CD14-positive monocyte (primary cell): ENCODE data around the gene PAM. TPM values are rescaled to one million over a fixed set of nuclear protein-coding genes. Genes with fewer than 3 reads are reported as not detected.

Experiments used
- DNase-seq, 3 donors: peaks; one replicate each; pipeline ENCODE4 v3.0.0-alpha.2; 2011 to 2022
- H2AFZ ChIP-seq: 2 replicates; pipeline ENCODE4 v1.6.0; 2012; ENCODE audit warnings: mild to moderate bottlenecking, low read depth, low read length, inconsistent platforms; ENCODE audit not compliant: insufficient read depth, poor library complexity, severe bottlenecking
- H3K27ac ChIP-seq, 2 donors: 1 replicate in 1 of 2; 2 replicates in 1 of 2; pipeline ENCODE4 v1.5.1; 2012 to 2013; ENCODE audit warnings: low read length in 2 of 2, control low read depth in 1 of 2, inconsistent platforms in 1 of 2, low read depth in 1 of 2, mild to moderate bottlenecking in 1 of 2
- H3K27me3 ChIP-seq, 2 donors: one replicate each; pipeline versions ENCODE4 v1.6.0 to v1.6.1; 2011 to 2013; ENCODE audit warnings: low read length in 2 of 2; ENCODE audit not compliant: control insufficient read depth in 2 of 2, insufficient read depth in 2 of 2
- H3K36me3 ChIP-seq, 2 donors: replicated peaks in 1 of 2; 1 replicate in 1 of 2; 2 replicates in 1 of 2; pipeline versions ENCODE4 v1.5.1 to v1.6.1; 2012 to 2013; ENCODE audit warnings: low read length in 2 of 2, control low read depth in 1 of 2, inconsistent platforms in 1 of 2, mild to moderate bottlenecking in 1 of 2; ENCODE audit not compliant: insufficient read depth in 2 of 2, control insufficient read depth in 1 of 2
- H3K4me1 ChIP-seq, 2 donors: 1 replicate in 1 of 2; 2 replicates in 1 of 2; pipeline versions ENCODE4 v1.5.1 to v1.6.1; 2012 to 2013; ENCODE audit warnings: low read length in 2 of 2, control low read depth in 1 of 2, inconsistent platforms in 1 of 2, mild to moderate bottlenecking in 1 of 2, moderate library complexity in 1 of 2; ENCODE audit not compliant: insufficient read depth in 2 of 2, control insufficient read depth in 1 of 2
- H3K4me2 ChIP-seq: replicated peaks from 2 replicates; pipeline ENCODE3; 2012; ENCODE audit warnings: low read length, moderate library complexity, mild to moderate bottlenecking; ENCODE audit not compliant: poor library complexity, severe bottlenecking; ENCODE audit errors: extremely low read depth
- H3K4me3 ChIP-seq, 3 experiments: fragments of 200-600 bp in 1 of 3; sonication (generic) in 1 of 3; replicated peaks in 1 of 3; 1 replicate in 2 of 3; 2 replicates in 1 of 3; pipeline ENCODE4 v1.5.1; 2011 to 2013; ENCODE audit warnings: low read length in 3 of 3, mild to moderate bottlenecking in 3 of 3, control low read depth in 2 of 3, low read depth in 2 of 3, inconsistent platforms in 1 of 3, moderate library complexity in 1 of 3
- H3K79me2 ChIP-seq: 2 replicates; pipeline ENCODE4 v1.6.0; 2012; ENCODE audit warnings: mild to moderate bottlenecking, control low read depth, inconsistent platforms, low read length, moderate library complexity; ENCODE audit not compliant: insufficient read depth
- H3K9ac ChIP-seq: 2 replicates; pipeline ENCODE4 v1.6.0; 2017; ENCODE audit warnings: low read length, mild to moderate bottlenecking; ENCODE audit not compliant: insufficient read depth, poor library complexity, severe bottlenecking
- H3K9me3 ChIP-seq, 2 donors: replicated peaks in 1 of 2; 1 replicate in 1 of 2; 2 replicates in 1 of 2; pipeline versions ENCODE4 v1.5.1 to v1.6.1; 2012 to 2013; ENCODE audit warnings: low read length in 2 of 2, control low read depth in 1 of 2; ENCODE audit not compliant: control insufficient read depth in 1 of 2, insufficient read depth in 1 of 2
- H4K20me1 ChIP-seq: 2 replicates; pipeline ENCODE4 v1.6.0; 2012; ENCODE audit warnings: mild to moderate bottlenecking, low read length, control low read depth, moderate library complexity; ENCODE audit not compliant: insufficient read depth
- H3K27ac Mint-ChIP-seq, 7 donors: one replicate each; pipeline ENCODE4 v1.8.0; 2020; ENCODE audit warnings: mild to moderate bottlenecking in 7 of 7, mixed read lengths in 7 of 7, moderate library complexity in 6 of 7, inconsistent platforms in 2 of 7
- H3K27me3 Mint-ChIP-seq, 3 donors: one replicate each; pipeline ENCODE4 v1.8.0; 2021 to 2022; ENCODE audit warnings: low read depth in 3 of 3, mild to moderate bottlenecking in 3 of 3, mixed read lengths in 3 of 3, moderate library complexity in 3 of 3, inconsistent platforms in 1 of 3
- H3K36me3 Mint-ChIP-seq, 2 donors: one replicate each; pipeline ENCODE4 v1.8.0; 2020; ENCODE audit warnings: mixed read lengths in 2 of 2, inconsistent platforms in 1 of 2, mild to moderate bottlenecking in 1 of 2
- H3K4me1 Mint-ChIP-seq: one replicate; pipeline ENCODE4 v1.8.0; 2020; ENCODE audit warnings: mild to moderate bottlenecking, mixed read lengths
- H3K4me3 Mint-ChIP-seq, 2 donors: one replicate each; pipeline ENCODE4 v1.8.0; 2020; ENCODE audit warnings: mild to moderate bottlenecking in 2 of 2, mixed read lengths in 2 of 2, moderate library complexity in 1 of 2
- H3K9me3 Mint-ChIP-seq, 7 donors: one replicate each; pipeline ENCODE4 v1.8.0; 2020 to 2022; ENCODE audit warnings: mixed read lengths in 7 of 7, mild to moderate bottlenecking in 6 of 7, moderate library complexity in 6 of 7, inconsistent platforms in 2 of 7
- CTCF ChIP-seq: fragments of 200-600 bp; IDR thresholded peaks from one replicate; pipeline ENCODE4 v1.8.0; 2022; ENCODE audit warnings: antibody characterized with exemption, mild to moderate bottlenecking
- WGBS: methylation state at CpG from one replicate; pipeline ENCODE4 v1.1.5; 2013; ENCODE audit warnings: missing lambda C conversion rate; ENCODE audit not compliant: insufficient coverage; 5-methylcytosine and 5-hydroxymethylcytosine counted together
- intact Hi-C, 2 donors: fragments of 100-400 bp; cut with micrococcal nuclease; formaldehyde crosslinking; loops; one replicate each; pipeline versions ENCODE4 v1.15.0 to v1.15.1; 2023
- polyA plus RNA-seq, 3 donors: library from polyadenylated mRNA; depleted of rRNA in 1 of 3; unstranded in 2 of 3; stranded (reverse) in 1 of 3; fragments of 300-500 nt in 2 of 3; fragments of >200 nt in 1 of 3; fragmentation: Illumina TruSeq in 2 of 3; gene quantifications; 1 replicate in 2 of 3; 2 replicates in 1 of 3; pipeline ENCODE4 v1.2.3, GENCODE V29; 2012 to 2021

The PAM gene
- polyA plus RNA-seq, 3 donors = 11.8 to 27.4 (median 12.8) TPM

GRCh38 chr5:102715082-102715807, 39.9 kb upstream of the PAM start:
- Mint-ChIP-seq H3K4me1 (peaks cover 6% of the 10 kb centered on the region), H3K36me3 (no peaks in the 10 kb centered on the region), H3K27ac (no peak overlapping the region), H3K9me3 (peaks cover 0 to 3% (median 0%) of the 10 kb centered on the region in 7 donors), H3K27me3 (peaks cover 0 to 2% (median 0%) of the 10 kb centered on the region in 3 donors), H3K4me3 (no peak overlapping the region)
- Histone ChIP-seq H3K4me2 (no peak overlapping the region), H3K79me2 (no peaks in the 10 kb centered on the region), H4K20me1 (no peaks in the 10 kb centered on the region), H3K27me3 (no peaks in the 10 kb centered on the region), H3K36me3 (no peaks in the 10 kb centered on the region), H3K27ac (no peak overlapping the region), H2AFZ (no peak overlapping the region), H3K9me3 (no peaks in the 10 kb centered on the region), H3K4me1 (no peaks in the 10 kb centered on the region), H3K4me3 (no peak overlapping the region), H3K9ac (no peak overlapping the region)
- intact Hi-C loops = no loop called here
- no peak for DNase-seq
- WGBS = 100% methylated on average over 1 of the region's 4 CpGs
- no peak for TF ChIP-seq CTCF

GRCh38 chr5:102716017-102716416, 39.1 kb upstream of the PAM start:
- Mint-ChIP-seq H3K27me3 (peaks cover 0 to 2% (median 0%) of the 10 kb centered on the region in 3 donors), H3K4me1 (peaks cover 6% of the 10 kb centered on the region), H3K9me3 (peaks cover 0 to 3% (median 0%) of the 10 kb centered on the region in 7 donors), H3K36me3 (no peaks in the 10 kb centered on the region), H3K27ac (no peak overlapping the region), H3K4me3 (no peak overlapping the region)
- no peak overlapping the region for H3K4me2 ChIP-seq
- H2AFZ ChIP-seq = no peak overlapping the region
- no peak for DNase-seq
- H3K79me2 ChIP-seq = no peaks in the 10 kb centered on the region
- no peak overlapping the region for H3K9ac ChIP-seq
- intact Hi-C loops = no loop called here
- no peak for TF ChIP-seq CTCF
- WGBS = no CpG with 5 or more reads among the region's 5 CpGs
- H3K4me3 ChIP-seq = no peak overlapping the region
- H4K20me1 ChIP-seq = no peaks in the 10 kb centered on the region
- H3K27ac ChIP-seq = no peak overlapping the region
- no peaks in the 10 kb centered on the region for H3K27me3 ChIP-seq
- no peaks in the 10 kb centered on the region for H3K4me1 ChIP-seq
- no peaks in the 10 kb centered on the region for H3K9me3 ChIP-seq
- H3K36me3 ChIP-seq = no peaks in the 10 kb centered on the region
